H9 (cell line): ENCODE data around the gene FAM83F. TPM values are rescaled to one million over a fixed set of nuclear protein-coding genes. Genes with fewer than 3 reads are reported as not detected.
A peak's percentile ranks its signal among the peaks of the same experiment; 100 is the strongest.

ENCODE experiments used
- DNase-seq: peaks from one replicate; pipeline ENCODE4 v3.0.0-alpha.2; 2017
- H2AFZ ChIP-seq: one replicate; pipeline ENCODE4 v1.6.1; 2013; ENCODE audit warnings: mild to moderate bottlenecking, low read length, control low read depth, moderate library complexity
- H2AK5ac ChIP-seq: 2 replicates; pipeline ENCODE4 v1.6.1; 2013; ENCODE audit warnings: low read length, control low read depth, mixed read lengths; ENCODE audit not compliant: insufficient read length
- H2BK120ac ChIP-seq: one replicate; pipeline ENCODE4 v1.6.1; 2013; ENCODE audit warnings: low read depth, mild to moderate bottlenecking, low read length, control low read depth, inconsistent platforms; ENCODE audit not compliant: poor library complexity, severe bottlenecking
- H2BK12ac ChIP-seq: 2 replicates; pipeline ENCODE4 v1.6.1; 2013; ENCODE audit warnings: low read length, control low read depth, mixed read lengths, low read depth; ENCODE audit not compliant: insufficient read length
- H2BK15ac ChIP-seq: 2 replicates; pipeline ENCODE4 v1.6.1; 2013; ENCODE audit warnings: low read depth, low read length, control low read depth
- H2BK20ac ChIP-seq: one replicate; pipeline ENCODE4 v1.6.1; 2013; ENCODE audit warnings: low read depth, mild to moderate bottlenecking, low read length, control low read depth, inconsistent platforms; ENCODE audit not compliant: poor library complexity, severe bottlenecking
- H2BK5ac ChIP-seq: 2 replicates; pipeline ENCODE4 v1.6.1; 2013; ENCODE audit warnings: low read length, control low read depth, mixed read lengths; ENCODE audit not compliant: insufficient read length
- H3K14ac ChIP-seq: 2 replicates; pipeline ENCODE4 v1.6.1; 2013; ENCODE audit warnings: low read length, control low read depth; ENCODE audit not compliant: insufficient read depth
- H3K18ac ChIP-seq: 2 replicates; pipeline ENCODE4 v1.6.1; 2013; ENCODE audit warnings: low read depth, mild to moderate bottlenecking, mixed read lengths, low read length, control low read depth; ENCODE audit not compliant: insufficient read length
- H3K23ac ChIP-seq: 2 replicates; pipeline ENCODE4 v1.6.1; 2013; ENCODE audit warnings: low read length, control low read depth, mixed read lengths, low read depth; ENCODE audit not compliant: insufficient read length
- H3K23me2 ChIP-seq: 2 replicates; pipeline ENCODE4 v1.6.1; 2013; ENCODE audit warnings: low read depth, mild to moderate bottlenecking, mixed read lengths, low read length, control low read depth; ENCODE audit not compliant: insufficient read length, poor library complexity, severe bottlenecking
- H3K27ac ChIP-seq: 2 replicates; pipeline ENCODE4 v1.5.1; 2013; ENCODE audit warnings: low read length, control low read depth, mixed read lengths, low read depth; ENCODE audit not compliant: insufficient read length
- H3K27me3 ChIP-seq: 2 replicates; pipeline ENCODE4 v1.6.1; 2013; ENCODE audit warnings: low read length, control low read depth, inconsistent platforms; ENCODE audit not compliant: insufficient read depth
- H3K4ac ChIP-seq: 2 replicates; pipeline ENCODE4 v1.6.1; 2013; ENCODE audit warnings: low read depth, mild to moderate bottlenecking, control low read depth, inconsistent platforms, low read length, moderate library complexity
- H3K4me1 ChIP-seq: 2 replicates; pipeline ENCODE4 v1.6.1; 2013; ENCODE audit warnings: low read length, control low read depth, inconsistent platforms; ENCODE audit not compliant: insufficient read depth
- H3K4me2 ChIP-seq: 2 replicates; pipeline ENCODE4 v1.6.1; 2013; ENCODE audit warnings: low read length, control low read depth, mixed read lengths; ENCODE audit not compliant: insufficient read length, insufficient read depth
- H3K56ac ChIP-seq: 2 replicates; pipeline ENCODE4 v1.6.1; 2013; ENCODE audit warnings: low read depth, mild to moderate bottlenecking, mixed read lengths, low read length, control low read depth; ENCODE audit not compliant: insufficient read length
- H3K79me1 ChIP-seq: 2 replicates; pipeline ENCODE4 v1.6.1; 2013; ENCODE audit warnings: low read depth, mild to moderate bottlenecking, moderate library complexity, low read length, control low read depth, inconsistent platforms; ENCODE audit not compliant: insufficient read depth, poor library complexity, severe bottlenecking
- H3K79me2 ChIP-seq: 2 replicates; pipeline ENCODE4 v1.6.1; 2013; ENCODE audit warnings: low read length, control low read depth, inconsistent platforms; ENCODE audit not compliant: insufficient read depth
- H3K9ac ChIP-seq: 2 replicates; pipeline ENCODE4 v1.6.1; 2013; ENCODE audit warnings: low read length, control low read depth, mixed read lengths; ENCODE audit not compliant: insufficient read length; ENCODE audit errors: extremely low read depth
- H3K9me3 ChIP-seq: one replicate; pipeline ENCODE4 v1.6.1; 2013; ENCODE audit warnings: low read depth, low read length, inconsistent platforms; ENCODE audit not compliant: control insufficient read depth
- H3T11ph ChIP-seq: one replicate; pipeline ENCODE4 v1.6.1; 2013; ENCODE audit warnings: mild to moderate bottlenecking, low read length, control low read depth, inconsistent platforms
- H4K20me1 ChIP-seq: one replicate; pipeline ENCODE4 v1.6.1; 2013; ENCODE audit not compliant: control insufficient read depth, insufficient read length, insufficient read depth
- H4K5ac ChIP-seq: 2 replicates; pipeline ENCODE4 v1.6.1; 2013; ENCODE audit warnings: low read depth, mild to moderate bottlenecking, mixed read lengths, low read length, control low read depth; ENCODE audit not compliant: insufficient read length
- H4K8ac ChIP-seq: replicated peaks from 2 replicates; pipeline ENCODE4 v1.6.1; 2013; ENCODE audit warnings: low read length, control low read depth, mixed read lengths, low read depth; ENCODE audit not compliant: insufficient read length
- H4K91ac ChIP-seq: 2 replicates; pipeline ENCODE4 v1.6.1; 2013; ENCODE audit warnings: low read depth, mild to moderate bottlenecking, moderate library complexity, mixed read lengths, low read length, control low read depth; ENCODE audit not compliant: insufficient read length
- H3K27ac Mint-ChIP-seq, 3 experiments: 2 replicates in 2 of 3; 3 replicates in 1 of 3; pipeline ENCODE4 v1.8.0; 2020 to 2021; ENCODE audit warnings: mixed read lengths in 3 of 3, mild to moderate bottlenecking in 1 of 3, moderate library complexity in 1 of 3
- H3K27me3 Mint-ChIP-seq: 2 replicates; pipeline ENCODE4 v1.8.0; 2021; ENCODE audit warnings: low read depth, mild to moderate bottlenecking, moderate library complexity, mixed read lengths
- H3K36me3 Mint-ChIP-seq, 3 experiments: 2 replicates in 2 of 3; 3 replicates in 1 of 3; pipeline ENCODE4 v1.8.0; 2020 to 2021; ENCODE audit warnings: low read depth in 3 of 3, mixed read lengths in 3 of 3; ENCODE audit not compliant: insufficient read depth in 1 of 3
- H3K4me1 Mint-ChIP-seq, 2 experiments: 2 replicates each; pipeline ENCODE4 v1.8.0; 2020; ENCODE audit warnings: mixed read lengths in 2 of 2
- H3K4me3 Mint-ChIP-seq, 2 experiments: 2 replicates in 1 of 2; 3 replicates in 1 of 2; pipeline ENCODE4 v1.8.0; 2020 to 2021; ENCODE audit warnings: mild to moderate bottlenecking in 2 of 2, mixed read lengths in 2 of 2, moderate library complexity in 1 of 2
- H3K9me3 Mint-ChIP-seq, 2 experiments: 2 replicates in 1 of 2; 3 replicates in 1 of 2; pipeline ENCODE4 v1.8.0; 2020; ENCODE audit warnings: mild to moderate bottlenecking in 2 of 2, mixed read lengths in 2 of 2, moderate library complexity in 1 of 2
- WGBS: extraction: QIAGEN DNeasy Blood & Tissue Kit; methylation state at CpG from one replicate; pipeline ENCODE4 v1.1.7; 2013; ENCODE audit warnings: missing lambda C conversion rate, low lambda C conversion rate, mixed read lengths; ENCODE audit not compliant: insufficient read length; ENCODE audit errors: extremely low coverage; 5-methylcytosine and 5-hydroxymethylcytosine counted together
- total RNA-seq: library from RNA; stranded (reverse); gene quantifications from 2 replicates; pipeline ENCODE4 v1.2.1, GENCODE V29; 2021
- TF ChIP-seq, protein P1 (sequence below): fragments of 200-600 bp; sonication (generic); conservative IDR thresholded peaks from 3 replicates; pipeline ENCODE4 v1.8.0; 2021; ENCODE audit warnings: antibody characterized with exemption, mild to moderate bottlenecking

The FAM83F gene
- total RNA-seq, 1 experiment from 2014 or later = 17.4 TPM

- Histone ChIP-seq H3K9me3 (no peaks in the 10 kb centered on the region), H3T11ph (no peak overlapping the region), H3K9ac (peak overlapping the region; percentile 82), H2BK15ac (no peak overlapping the region), H2AK5ac (no peak overlapping the region), H4K5ac (no peak overlapping the region), H3K23ac (no peak overlapping the region), H3K27ac (peak overlapping the region; percentile 28), H2BK5ac (no peak overlapping the region), H3K56ac (no peak overlapping the region), H3K27me3 (no peaks in the 10 kb centered on the region), H2AFZ (peak overlapping the region; percentile 82), H2BK120ac (no peak overlapping the region), H2BK20ac (no peak overlapping the region), H3K79me2 (no peaks in the 10 kb centered on the region), H3K4me2 (peak overlapping the region; percentile 53), H2BK12ac (no peak overlapping the region), H3K18ac (peak overlapping the region; percentile 95), H4K8ac (no peak overlapping the region), H3K79me1 (no peaks in the 10 kb centered on the region), H4K20me1 (no peaks in the 10 kb centered on the region), H3K4me1 (peaks cover 4% of the 10 kb centered on the region; the same call in 1 of the 2 replicates), H3K4ac (no peak overlapping the region), H4K91ac (no peak overlapping the region), H3K14ac (peak overlapping the region; percentile 80), H3K23me2 (peaks cover 7% of the 10 kb centered on the region)
- TF ChIP-seq, protein P1, sequence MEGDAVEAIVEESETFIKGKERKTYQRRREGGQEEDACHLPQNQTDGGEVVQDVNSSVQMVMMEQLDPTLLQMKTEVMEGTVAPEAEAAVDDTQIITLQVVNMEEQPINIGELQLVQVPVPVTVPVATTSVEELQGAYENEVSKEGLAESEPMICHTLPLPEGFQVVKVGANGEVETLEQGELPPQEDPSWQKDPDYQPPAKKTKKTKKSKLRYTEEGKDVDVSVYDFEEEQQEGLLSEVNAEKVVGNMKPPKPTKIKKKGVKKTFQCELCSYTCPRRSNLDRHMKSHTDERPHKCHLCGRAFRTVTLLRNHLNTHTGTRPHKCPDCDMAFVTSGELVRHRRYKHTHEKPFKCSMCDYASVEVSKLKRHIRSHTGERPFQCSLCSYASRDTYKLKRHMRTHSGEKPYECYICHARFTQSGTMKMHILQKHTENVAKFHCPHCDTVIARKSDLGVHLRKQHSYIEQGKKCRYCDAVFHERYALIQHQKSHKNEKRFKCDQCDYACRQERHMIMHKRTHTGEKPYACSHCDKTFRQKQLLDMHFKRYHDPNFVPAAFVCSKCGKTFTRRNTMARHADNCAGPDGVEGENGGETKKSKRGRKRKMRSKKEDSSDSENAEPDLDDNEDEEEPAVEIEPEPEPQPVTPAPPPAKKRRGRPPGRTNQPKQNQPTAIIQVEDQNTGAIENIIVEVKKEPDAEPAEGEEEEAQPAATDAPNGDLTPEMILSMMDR = no peak
- no peaks in the 10 kb centered on the region; a peak in 1 of 7 replicates for H3K36me3 Mint-ChIP-seq
- no peaks in the 10 kb centered on the region for H3K9me3 Mint-ChIP-seq
- H3K4me3 Mint-ChIP-seq = peak overlapping the region; percentile 88 to 96
- H3K27ac Mint-ChIP-seq = peak overlapping the region; percentile 99
- no CpG with 5 or more reads among the region's 34 CpGs for WGBS
- peaks cover 10 to 12% of the 10 kb centered on the region in 2 experiments for H3K4me1 Mint-ChIP-seq
- peak; percentile 98 for DNase-seq
- H3K27me3 Mint-ChIP-seq = peaks cover 36% of the 10 kb centered on the region
These were observed 49.5 kb downstream of the FAM83F start for GRCh38 chr22:40044102-40044869.
